ENCODE measurements around the gene KCNIP1.

- TF ChIP-seq CTCF (IDR thresholded peaks at IDR 0.05) (no peak), EP300 (IDR thresholded peaks at IDR 0.05) (no peak), POLR2A (IDR thresholded peaks at IDR 0.05) (no peak)
Observed at GRCh38 chr5:170715141-170715540, 211.3 kb downstream of the KCNIP1 start.

Data from tibial nerve (tissue), 4 donors.